BJ (cell line): ENCODE data around the gene RNF168. TPM values are rescaled to one million over a fixed set of nuclear protein-coding genes. Genes with fewer than 3 reads are reported as not detected.
"Not testable (repeated sequence)": the region's sequence is repeated elsewhere in the genome, so short reads cannot be mapped to it uniquely, and the experiment has no call there.

Source experiments
- CTCF ChIA-PET: fragments of 350-600 bp; formaldehyde crosslinking; extraction: SDS; loops from one replicate; lab custom pipeline; 2021; ENCODE audit warnings: antibody characterized with exemption, inconsistent platforms; lab: Yijun Ruan, JAX
- POLR2A ChIA-PET: fragments of 300-600 bp; sonication (Branson Sonifier 250); formaldehyde crosslinking; extraction: SDS; loops from one replicate; lab custom pipeline; 2021; ENCODE audit warnings: antibody characterized with exemption; lab: Charles Lee
- DNase-seq: peaks from one replicate; pipeline ENCODE4 v3.0.0-alpha.2; 2011; ENCODE audit warnings: low read depth
- H3K27me3 ChIP-seq: 2 replicates; pipeline ENCODE4 v1.6.0; 2011; ENCODE audit warnings: low read length; ENCODE audit not compliant: control insufficient read depth, insufficient read depth
- H3K36me3 ChIP-seq: 2 replicates; pipeline ENCODE4 v1.5.1; 2011; ENCODE audit warnings: low read length; ENCODE audit not compliant: control insufficient read depth, insufficient read depth
- H3K4me3 ChIP-seq: 2 replicates; pipeline ENCODE4 v1.5.1; 2011; ENCODE audit warnings: low read depth, mild to moderate bottlenecking, control low read depth, low read length
- polyA plus RNA-seq: library from polyadenylated mRNA; depleted of rRNA; stranded (reverse); fragments of >200 nt; gene quantifications from 2 replicates; pipeline ENCODE4 v1.2.3, GENCODE V29; 2011
- TF ChIP-seq, protein P1 (sequence below): IDR thresholded peaks from 2 replicates; pipeline ENCODE4 v1.5.1; 2011; ENCODE audit warnings: low read depth, mild to moderate bottlenecking, control low read depth, inconsistent platforms, low read length, moderate library complexity; ENCODE audit not compliant: insufficient read depth

RNF168 gene
- polyA plus RNA-seq, 1 experiment = 2.4 TPM

DNA sequence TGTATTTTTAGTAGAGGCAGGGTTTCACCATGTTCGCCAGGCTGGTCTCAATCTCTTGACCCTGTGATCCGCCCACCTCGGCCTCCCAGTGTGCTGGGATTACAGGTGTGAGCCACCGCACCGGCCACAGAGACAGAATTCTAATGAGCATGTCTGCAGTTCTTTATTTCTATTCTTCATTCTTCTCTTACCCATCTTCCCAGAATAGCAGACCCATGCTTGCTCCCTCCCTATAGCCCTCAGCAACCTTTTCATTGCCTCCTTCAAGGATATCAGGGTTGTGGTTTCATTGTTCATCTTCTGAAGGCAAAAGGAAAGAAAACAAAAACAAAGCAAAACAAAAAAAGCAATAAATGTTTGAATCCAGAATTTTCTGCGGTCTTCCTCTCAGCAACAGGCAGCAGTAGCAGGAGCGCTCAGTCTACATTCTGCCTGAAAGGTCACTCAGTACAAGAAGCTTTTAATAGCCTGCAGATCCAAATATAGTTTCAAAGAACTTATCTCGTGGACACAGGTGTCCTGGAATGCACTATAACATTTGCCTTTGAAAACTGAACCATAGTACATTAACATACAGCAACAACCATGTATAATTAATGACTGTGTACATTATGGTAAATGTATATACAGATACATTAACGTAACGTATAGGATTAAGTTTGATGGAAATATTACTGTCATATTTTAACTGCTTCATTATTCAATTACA, 11.5 kb upstream of the RNF168 start, which contains the start of gene SMCO1:
SMCO1 (minus strand) TSS at position 434 of the 709 bp plus-strand sequence; CDS start at position 297, 137 bp downstream.
- Histone ChIP-seq H3K36me3 (no peaks in the 10 kb centered on the region), H3K27me3 (no peaks in the 10 kb centered on the region), H3K4me3 (no peak within 1 kb of the TSS)
- CTCF ChIA-PET = interaction anchor here (4.2 kb wide), 1 partner anchor 261 kb away, joined by 19 read pairs; no protein-coding TSS in a partner anchor
- TF ChIP-seq, protein P1, sequence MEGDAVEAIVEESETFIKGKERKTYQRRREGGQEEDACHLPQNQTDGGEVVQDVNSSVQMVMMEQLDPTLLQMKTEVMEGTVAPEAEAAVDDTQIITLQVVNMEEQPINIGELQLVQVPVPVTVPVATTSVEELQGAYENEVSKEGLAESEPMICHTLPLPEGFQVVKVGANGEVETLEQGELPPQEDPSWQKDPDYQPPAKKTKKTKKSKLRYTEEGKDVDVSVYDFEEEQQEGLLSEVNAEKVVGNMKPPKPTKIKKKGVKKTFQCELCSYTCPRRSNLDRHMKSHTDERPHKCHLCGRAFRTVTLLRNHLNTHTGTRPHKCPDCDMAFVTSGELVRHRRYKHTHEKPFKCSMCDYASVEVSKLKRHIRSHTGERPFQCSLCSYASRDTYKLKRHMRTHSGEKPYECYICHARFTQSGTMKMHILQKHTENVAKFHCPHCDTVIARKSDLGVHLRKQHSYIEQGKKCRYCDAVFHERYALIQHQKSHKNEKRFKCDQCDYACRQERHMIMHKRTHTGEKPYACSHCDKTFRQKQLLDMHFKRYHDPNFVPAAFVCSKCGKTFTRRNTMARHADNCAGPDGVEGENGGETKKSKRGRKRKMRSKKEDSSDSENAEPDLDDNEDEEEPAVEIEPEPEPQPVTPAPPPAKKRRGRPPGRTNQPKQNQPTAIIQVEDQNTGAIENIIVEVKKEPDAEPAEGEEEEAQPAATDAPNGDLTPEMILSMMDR = no peak
- POLR2A ChIA-PET = no interaction called here
- no peak for DNase-seq

DNA sequence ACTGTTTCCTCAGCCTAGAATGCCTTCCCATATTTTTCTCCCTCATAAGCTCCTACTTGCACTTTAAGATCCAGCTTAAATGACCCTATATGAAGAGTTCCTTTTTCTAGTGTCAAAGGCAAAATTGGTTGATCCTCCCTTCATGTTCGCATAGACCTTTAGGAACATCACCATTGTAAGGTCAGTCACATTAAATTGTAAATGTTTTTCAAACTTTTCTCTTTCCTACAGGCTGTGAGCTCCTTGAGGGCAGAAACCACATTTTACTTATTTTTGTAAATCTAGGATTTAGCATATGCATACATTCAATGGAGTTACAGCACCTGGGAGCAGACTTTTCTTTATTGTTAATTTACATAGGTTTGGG, 10.8 kb upstream of the RNF168 start:
- CTCF ChIA-PET = interaction anchor here (4.2 kb wide), 1 partner anchor 260 kb away, joined by 19 read pairs; no protein-coding TSS in a partner anchor
- H3K4me3 ChIP-seq = no peak overlapping the region
- TF ChIP-seq, protein P1 = no peak
- no peaks in the 10 kb centered on the region for H3K36me3 ChIP-seq
- H3K27me3 ChIP-seq = no peaks in the 10 kb centered on the region
- DNase-seq = no peak
- POLR2A ChIA-PET = no interaction called here

DNA sequence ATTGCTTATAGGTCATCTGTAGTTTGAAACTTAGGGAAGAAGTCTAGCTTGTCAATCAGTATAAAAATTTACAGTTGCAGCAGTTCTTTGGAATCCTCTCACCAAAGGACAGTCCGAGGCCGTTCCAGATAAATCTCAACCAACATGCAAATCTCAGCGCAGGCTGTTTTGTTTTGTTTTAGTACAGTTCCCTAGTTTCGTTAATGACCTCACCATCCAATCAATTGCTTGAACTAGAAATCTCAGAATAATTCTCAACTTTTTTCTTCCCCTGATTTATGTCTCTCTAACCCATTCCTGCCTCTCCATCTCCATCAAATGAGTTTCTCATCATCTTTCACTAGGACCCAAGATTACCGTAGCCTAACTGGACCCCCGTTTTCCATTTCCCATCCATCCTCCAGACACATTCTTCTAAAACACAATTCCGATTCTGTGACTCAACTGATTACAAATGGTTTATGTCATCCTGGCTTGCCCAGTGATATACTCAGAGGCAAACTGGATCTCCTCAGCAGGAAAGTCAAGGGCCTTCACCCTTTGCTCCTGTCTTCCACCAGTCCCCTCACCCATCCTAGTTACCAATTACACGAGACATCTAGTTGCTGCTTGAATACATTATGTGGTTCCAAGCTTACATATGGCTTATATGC, 10.3 kb upstream of the RNF168 start:
- CTCF ChIA-PET = interaction anchor here (0.6 to 4.2 kb wide), 4 partner anchors 9 to 260 kb away, joined by 3 to 19 read pairs (median 5); no protein-coding TSS in a partner anchor
- TF ChIP-seq, protein P1 = no peak
- Histone ChIP-seq H3K27me3 (no peaks in the 10 kb centered on the region), H3K36me3 (no peaks in the 10 kb centered on the region), H3K4me3 (no peak overlapping the region)
- POLR2A ChIA-PET = no interaction called here
- DNase-seq = no peak

DNA sequence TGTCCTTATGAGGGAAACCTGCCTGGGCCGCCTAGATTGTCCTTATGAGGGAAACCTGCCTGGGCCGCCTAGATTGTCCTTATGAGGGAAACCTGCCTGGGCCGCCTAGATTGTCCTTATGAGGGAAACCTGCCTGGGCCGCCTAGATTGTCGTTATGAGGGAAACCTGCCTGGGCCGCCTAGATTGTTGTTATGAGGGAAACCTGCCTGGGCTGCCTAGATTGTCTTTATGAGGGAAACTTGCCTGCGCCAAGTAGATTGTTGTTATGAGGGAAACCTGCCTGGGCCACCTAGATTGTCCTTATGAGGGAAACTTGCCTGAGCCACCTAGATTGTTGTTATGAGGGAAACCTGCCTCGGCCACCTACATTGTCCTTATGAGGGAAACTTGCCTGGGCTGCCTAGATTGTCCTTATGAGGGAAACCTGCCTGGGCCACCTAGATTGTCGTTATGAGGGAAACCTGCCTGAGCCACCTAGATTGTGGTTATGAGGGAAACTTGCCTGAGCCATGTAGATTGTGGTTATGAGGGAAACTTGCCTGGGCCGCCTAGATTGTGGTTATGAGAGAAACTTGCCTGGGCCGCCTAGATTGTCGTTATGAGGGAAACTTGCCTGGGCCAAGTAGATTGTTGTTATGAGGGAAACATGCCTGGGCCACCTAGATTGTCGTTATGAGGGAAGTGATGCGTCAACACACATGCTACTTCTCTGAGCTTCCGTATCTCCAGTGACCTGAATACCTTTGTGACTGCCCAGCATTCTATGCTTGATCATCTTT, 8.3 kb upstream of the RNF168 start:
- H3K27me3 ChIP-seq, POLR2A ChIA-PET, H3K4me3 ChIP-seq, DNase-seq, H3K36me3 ChIP-seq: not testable (repeated sequence)
- CTCF ChIA-PET = interaction anchor here (1.2 to 1.7 kb wide), 2 partner anchors 18 to 258 kb away, joined by 3 to 5 read pairs; no protein-coding TSS in a partner anchor

DNA sequence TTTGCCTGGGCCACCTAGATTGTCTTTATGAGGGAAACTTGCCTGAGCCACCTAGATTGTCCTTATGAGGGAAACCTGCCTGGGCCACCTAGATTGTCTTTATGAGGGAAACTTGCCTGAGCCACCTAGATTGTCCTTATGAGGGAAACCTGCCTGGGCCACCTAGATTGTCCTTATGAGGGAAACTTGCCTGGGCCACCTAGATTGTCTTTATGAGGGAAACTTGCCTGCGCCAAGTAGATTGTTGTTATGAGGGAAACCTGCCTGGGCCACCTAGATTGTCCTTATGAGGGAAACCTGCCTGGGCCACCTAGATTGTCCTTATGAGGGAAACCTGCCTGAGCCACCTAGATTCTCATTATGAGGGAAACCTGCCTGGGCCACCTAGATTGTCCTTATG, 7.5 kb upstream of the RNF168 start:
- POLR2A ChIA-PET, H3K27me3 ChIP-seq, H3K36me3 ChIP-seq, DNase-seq, H3K4me3 ChIP-seq: not testable (repeated sequence)
- CTCF ChIA-PET = interaction anchor here (1.7 kb wide), 1 partner anchor 13 kb away, joined by 4 read pairs; no protein-coding TSS in a partner anchor
